GM19438 (cell line): ENCODE results near the gene PSMB11.
A peak's percentile ranks its signal among the peaks of the same experiment; 100 is the strongest.

ENCODE experiments used
- ATAC-seq: cut with Tn5 transposase; IDR thresholded peaks from one replicate; pipeline ENCODE4 v1.9.1; 2021; ENCODE audit warnings: low read depth; ENCODE audit not compliant: unreplicated experiment

PSMB11 gene

DNA sequence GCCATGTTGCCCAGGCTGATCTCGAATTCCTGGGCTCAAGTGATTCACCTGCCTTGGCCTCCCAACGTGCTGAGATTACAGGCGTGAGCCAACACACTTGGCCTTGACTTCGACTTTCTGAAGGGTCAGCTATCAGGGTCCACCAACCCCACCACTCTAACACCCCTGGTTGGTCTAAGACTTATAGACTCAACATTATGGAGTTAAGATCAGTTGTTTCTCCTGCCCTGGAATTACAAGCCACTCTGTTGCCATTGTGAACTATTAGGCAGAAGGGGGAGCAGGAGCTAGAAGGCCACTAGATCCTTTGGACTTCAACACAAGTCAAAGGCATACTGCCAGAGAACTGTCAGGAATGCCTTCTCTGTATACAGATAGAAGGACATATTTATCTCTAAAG, 1.9 kb upstream of the PSMB11 start:
- no peak for ATAC-seq

DNA sequence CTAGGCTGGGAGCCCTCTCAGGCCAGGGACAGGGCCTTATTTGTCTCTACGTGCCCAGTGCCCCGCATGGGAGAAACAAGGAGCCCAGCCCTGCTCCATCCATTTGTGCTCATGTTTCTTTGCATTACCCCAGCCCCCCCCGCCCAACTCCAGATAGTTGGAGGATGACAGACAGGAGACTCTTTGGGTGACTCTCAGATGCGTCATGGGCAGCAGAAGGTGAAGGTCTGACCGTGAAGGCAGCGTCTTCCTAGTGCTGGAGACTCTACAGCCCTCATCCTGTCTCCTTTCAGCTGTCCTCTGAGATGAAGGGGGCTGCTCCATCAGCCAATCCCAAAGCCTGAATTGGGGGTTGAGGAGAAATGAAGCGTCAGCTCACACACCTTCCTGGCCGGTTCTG, 283 bp upstream of the PSMB11 start:
- no peak for ATAC-seq

DNA sequence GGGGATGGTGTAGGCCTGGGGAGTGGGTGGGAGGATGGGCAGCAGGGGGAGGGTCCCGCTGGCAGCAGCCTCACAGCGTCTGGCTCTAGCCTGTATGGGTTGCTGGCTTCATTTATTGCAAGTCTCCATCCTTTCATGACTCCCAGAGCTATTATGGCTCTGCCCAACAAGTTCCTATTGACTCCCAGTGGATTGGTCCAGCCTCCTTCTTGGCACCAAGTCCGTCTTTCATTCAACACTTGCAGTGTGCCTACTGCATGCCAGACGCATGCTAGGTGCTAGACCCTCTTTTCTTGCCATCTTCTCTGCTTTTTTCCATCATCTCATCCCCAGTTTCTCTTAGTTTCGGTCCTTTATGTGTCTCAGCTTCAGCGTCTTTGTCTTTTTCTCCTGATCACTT, 1.1 kb downstream of the PSMB11 start:
- ATAC-seq, result no peak

DNA sequence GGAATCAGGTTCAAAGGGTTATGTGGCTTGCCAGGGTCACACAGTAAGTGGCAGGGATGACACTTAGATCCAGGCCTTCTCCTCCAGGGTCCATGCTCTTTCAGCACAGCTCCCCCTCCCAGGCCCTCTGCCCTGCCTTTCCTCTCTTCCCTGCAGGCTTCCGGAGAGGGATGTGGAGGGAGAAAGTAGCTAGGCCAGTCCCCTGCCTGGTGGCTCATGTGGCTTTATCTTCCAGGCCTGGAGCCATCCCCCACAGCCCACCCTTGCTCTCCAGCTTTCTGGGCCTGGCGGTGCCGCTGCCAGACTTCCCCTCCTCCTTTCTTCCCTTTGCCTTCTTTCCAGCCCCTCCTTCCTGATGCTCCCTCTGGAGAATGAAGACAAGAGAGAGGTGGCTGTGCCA, 1.7 kb downstream of the PSMB11 start:
- no peak for ATAC-seq

DNA sequence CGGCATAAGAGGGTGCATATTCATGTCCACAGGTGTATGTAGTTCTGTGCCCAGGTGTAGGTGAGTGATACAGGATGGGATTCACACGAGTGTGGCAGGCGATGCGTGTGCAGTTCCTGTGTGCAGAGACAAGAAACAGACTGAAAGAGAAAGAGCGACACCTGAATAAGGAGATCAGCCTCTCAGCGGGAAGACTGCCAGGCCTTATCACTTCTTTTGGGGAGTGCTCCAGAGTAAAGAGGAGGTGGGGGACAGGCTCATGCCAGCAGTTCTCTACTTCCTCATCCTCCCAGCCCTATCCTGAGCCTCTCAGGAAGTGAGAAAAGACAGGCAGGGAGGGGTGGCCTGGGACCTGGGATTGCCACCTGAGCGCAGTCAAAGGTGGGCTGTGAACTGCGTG, 2.8 kb downstream of the PSMB11 start:
- no peak for ATAC-seq

DNA sequence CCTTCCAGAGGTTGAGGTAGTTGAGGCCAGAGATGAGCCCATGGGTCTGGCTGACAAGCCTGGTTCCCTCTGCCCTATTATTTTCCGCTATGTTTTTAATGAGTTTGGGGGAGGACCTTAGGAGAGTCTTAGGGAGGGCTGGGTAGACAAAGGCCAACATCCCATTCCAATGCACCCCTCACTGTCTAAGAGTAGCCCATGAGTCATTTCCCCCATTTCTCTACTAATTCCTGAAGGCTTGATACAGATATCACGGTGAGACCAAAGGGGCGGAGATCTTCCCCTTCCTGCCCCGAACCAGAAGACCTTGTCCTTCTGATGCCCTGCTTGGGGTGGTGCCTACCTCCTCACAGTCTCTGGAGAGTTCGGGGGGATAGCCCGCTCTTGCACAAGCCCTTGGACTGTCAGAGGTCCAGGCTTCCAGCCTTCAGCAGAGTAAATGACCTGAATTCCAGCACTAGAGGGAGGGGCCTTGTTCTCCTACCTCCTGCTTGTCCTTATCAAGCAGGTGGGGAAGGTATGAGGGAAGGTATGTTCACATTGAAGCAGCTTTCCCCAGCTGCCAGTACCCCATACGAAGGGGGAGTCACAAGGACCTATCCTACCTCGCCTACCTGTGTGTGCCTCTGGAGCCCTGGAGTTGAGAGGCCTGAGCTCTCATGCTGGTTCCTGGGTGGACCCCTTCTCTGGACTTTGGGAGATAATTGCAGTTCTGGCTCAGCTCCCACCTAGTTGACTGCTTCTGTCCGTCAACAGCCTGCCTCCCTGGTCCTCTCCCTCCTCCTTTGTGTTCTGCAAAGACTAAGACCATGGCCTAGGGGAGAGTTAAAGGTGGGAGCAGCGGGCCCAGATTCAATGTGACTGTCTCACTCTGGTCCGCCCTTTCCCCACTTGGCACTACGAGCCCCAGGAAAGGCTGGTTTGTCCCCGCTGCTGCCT, 3.7 kb downstream of the PSMB11 start:
- ATAC-seq, result no peak

DNA sequence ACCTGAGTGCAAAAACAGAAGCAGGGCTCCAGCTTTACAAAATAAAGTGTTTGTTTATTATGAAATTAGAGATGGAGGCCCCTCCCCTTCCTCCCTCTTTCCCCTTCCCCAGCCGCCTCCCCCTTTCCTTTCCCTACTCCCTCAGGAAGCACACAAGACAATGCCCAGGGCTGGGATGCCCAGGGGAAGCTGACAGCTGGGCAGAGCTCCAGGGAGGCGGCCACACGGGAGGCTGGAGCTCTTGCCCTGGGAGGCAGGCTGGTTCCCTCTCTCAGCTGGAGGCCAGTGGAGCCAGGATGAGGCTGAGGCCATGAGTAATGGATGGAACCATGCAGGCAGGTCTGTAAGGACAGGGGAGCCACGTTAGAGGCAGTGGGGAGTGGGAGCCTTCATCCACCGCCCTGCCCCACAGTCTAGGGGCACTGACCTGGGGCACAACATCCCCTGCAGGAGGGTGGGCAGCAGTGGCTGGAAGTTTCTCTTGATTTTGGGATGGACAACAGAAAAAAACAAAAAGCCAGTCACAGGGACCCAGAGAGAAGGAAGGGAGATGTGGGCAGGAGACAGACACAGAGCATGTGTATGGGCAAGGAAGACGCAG, 5.1 kb downstream of the PSMB11 start:
- ATAC-seq, result no peak

DNA sequence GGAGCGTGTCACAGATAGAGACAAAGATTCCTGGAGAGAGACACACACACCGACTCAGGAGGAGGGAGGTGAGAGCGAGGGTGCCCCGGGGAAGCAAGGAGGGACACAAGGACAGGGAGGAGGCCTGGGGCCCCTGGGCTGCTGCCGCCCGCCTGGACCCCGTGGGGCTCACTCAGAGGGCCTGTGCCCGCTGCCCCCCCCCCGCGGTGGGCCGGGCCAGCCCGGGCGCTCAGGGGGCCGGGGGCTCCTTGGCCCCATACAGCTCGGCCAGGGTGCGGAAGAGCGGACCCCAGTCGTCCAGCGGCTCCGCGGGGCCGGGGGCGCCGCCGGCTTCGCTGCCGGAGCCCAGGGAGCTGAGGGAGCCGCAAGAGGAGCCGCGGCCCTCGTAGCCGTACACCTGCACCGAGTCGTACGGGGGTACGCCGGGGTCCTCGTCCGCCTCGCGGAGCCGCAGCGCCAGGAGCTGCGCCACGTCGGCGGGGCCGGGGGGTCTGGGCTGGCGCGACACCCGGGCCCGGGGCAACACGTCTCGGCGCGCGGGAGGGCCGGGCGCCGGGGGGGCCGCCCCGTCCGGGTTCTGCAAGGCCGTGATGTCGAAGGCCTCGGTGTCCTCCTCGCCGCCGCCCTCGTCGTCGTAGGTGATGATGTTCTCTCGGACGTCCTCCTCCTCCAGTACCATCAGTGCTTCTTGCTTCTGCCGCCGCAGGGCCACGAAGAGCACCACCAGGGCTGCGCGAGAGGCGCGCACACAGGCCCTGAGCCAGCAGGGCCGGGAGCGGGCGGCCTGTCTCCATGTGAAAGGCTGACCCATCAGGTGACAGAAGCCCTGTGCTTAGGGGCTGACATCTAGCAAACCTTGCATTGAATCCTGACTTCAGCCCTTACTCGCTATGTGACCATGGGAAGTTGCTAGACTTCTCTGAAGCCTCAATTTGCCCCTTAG, 6.0 kb downstream of the PSMB11 start:
- no peak for ATAC-seq

DNA sequence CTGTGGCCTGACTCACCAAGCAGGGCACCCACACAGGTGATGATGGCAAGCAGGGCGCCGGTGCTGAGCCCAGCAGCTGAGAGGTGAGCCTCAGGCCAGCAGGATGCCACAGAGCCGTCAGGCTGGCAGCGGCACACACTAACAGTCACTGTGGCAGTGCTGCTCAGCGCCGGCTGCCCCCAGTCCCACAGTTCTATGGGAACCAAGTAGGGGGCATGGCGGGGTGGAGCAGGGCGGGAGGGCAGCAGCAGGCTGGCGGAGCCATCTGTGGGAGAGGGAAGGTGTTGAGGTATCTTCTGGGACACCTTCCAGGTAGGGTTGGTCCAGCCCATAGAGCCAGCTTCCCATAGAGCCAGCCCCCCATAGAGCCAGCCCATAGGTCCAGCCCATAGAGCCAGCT, 7.0 kb downstream of the PSMB11 start:
- no peak for ATAC-seq

DNA sequence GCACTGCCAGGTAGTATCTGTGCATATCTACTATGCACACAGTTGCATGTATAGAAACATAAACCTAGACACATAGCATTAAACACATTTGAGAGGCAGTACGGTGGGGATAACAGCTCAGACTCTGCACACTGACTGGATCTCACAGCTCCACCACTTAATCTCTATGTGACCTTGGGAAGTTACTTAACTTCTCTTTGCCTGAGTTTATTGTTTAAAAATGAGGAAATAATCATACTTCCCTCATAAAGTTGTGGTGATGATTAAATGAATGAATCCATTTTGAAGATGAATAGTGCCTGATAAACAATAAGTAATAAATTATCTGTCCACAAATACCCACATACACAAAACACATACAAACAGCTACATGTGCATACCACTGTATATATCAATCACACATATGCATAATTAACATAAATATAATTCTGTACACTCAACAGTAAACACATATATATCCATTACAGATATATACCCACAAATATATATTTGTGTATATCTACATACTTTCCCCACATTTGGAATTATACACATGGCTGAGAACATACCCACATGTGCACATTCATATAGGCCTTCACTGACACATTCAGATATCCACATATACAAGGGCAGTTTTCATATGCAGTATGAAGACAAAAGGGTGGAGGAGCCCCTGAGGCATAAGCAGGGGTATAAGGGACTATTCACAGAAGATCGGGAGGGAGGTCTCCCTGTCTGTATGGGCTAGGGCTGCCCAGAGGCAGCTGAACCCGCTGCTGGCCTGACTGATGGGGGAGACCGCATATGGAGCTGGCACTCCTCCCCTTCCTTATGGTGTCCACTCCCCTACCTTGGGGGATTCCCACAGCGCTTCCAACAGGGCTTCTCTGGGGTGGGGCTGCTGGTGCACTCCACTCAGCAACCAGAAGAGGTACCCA, 9.4 kb downstream of the PSMB11 start:
- no peak for ATAC-seq

DNA sequence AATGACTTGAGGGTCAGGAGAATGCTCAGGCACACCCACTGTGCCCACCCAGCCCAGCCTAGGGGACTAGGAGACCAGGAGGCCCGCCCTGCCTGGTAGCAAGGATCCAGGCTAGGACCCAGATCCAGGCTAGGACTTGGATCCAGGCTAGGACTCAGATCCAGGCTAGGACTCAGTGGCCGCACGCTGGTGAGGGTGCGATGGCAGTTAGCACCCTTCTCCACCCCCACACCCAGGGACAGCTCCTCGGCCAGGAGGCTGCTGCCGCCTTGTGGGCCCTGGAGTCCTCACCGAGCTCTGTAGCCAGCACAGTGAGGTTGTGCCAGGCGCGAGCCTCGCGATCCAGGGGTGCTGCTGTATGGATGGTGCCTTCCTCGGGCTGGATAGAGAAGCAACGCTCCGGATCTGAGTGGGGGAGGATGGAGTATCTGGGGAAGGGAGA, 10.2 kb downstream of the PSMB11 start:
- no peak for ATAC-seq

DNA sequence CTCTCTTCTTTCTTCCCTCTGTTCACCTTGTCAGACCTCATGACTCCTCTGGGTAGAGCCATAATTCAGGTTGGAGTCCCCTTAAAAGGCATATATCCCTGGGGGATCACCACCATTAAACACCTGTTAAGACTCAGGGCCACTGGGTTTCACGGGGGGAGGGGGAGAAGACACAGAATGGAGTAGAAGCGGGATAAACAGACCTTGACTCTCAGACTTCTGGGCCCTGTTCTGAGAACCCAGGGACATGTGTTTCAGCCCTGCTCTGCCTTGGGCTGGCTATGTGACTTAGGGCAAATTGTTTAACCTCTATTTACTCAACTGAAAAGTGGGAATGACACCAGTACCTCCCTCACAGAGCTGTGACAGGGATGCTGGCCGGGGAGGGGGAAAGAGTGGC, 10.7 kb downstream of the PSMB11 start:
- ATAC-seq, result no peak

DNA sequence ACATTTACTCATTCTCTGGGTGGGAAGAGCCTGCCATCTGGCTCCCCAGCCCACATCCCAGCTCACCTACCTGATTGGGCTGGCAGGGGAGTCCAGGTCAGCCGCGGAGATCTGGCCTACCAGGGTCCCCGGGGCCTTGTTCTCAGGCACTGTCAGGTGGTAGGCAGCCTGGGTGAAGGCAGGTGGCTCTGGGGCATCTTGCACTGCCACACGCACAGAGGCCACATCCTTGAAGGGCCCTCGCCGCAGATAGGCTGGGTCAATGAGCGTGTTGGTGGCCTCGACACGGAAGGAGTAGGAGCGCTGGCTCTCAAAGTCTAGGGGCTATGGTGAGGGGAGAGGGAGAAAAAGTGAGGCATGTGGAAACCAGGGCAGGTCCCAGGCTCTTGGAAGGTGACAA, 11.4 kb downstream of the PSMB11 start:
- ATAC-seq, result no peak

DNA sequence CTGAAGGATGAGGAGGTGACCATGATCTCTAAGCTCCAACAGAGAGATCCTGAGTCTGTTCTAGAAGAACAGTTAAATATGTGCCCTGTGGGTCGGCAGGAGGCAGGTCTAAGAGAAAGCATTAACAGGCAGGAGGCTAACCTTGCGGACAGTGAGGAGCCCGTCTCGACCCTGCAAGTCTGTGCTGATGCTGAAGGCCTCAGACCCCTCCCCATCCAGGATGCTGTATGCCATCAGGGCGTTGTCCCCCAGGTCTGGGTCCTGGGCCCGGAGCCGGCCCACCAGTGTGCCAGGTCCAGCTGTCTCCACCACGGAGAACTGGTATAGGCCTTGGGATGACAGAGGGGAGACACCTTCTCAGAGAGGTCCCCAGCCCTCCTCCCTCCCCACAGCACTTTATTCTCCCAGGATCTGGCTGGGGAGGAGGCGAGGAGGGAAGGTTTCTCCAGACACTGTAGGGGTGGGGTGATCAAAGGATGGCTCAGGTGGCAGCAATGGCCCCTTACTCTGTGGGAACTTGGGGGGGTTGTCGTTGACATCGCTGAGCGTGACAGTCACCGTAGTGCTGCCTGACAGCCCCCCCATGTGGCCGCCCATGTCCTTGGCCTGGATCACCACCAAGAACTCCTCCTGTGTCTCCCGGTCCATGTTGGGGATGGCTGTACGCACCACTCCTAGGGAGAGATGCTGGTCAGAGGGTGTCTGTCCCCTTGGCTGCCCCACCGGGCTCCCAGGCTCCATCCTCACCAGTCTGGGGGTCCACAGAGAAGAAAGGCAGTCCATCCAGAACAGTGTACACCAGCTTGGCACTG, 12.2 kb downstream of the PSMB11 start:
- ATAC-seq, result no peak

DNA sequence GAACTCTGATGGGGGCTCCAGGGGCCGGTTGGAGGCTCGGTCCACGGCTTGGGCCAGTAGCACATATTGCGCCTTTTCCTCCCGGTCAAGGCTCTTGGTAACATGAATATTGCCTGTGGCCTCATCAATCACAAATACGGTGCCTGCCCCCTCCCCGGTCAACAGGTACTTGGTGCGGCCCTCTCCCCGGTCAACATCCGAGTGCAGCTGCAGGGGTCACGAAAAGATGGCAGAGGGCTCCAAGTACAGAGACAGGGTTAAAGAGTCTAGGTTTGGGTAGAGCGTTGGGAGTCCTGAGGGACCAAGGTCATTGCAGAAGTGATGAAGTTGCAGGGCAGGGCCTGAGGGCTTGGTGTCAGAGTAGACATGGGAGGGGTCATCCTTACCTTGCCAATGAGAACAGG, 13.1 kb downstream of the PSMB11 start:
- ATAC-seq, result no peak

DNA sequence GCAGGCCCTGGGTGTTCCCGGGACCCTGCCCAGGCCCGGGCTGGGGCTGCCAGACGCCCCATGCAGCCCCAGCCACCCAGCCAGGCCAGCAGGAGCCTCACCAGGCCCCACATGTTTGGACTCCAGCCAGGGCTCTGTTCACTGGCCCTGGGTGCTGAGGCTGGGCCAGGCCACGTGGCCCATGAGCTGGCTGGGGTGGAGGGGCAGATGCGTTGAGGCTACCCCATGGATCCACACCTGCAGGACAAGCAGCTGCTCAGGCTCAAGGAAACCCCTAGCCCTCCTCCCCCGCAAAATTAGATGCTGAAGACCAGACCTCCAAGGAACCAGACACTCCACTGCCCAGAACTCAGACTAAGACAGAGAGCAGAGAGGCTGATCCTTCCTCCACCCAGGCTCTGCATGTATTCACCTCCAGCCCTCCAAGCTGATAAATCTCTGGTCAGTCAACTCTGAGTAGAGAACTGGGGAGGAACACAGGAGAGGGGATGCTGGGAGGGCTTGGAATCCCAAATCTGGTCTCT, 13.7 kb downstream of the PSMB11 start:
- ATAC-seq, result no peak

DNA sequence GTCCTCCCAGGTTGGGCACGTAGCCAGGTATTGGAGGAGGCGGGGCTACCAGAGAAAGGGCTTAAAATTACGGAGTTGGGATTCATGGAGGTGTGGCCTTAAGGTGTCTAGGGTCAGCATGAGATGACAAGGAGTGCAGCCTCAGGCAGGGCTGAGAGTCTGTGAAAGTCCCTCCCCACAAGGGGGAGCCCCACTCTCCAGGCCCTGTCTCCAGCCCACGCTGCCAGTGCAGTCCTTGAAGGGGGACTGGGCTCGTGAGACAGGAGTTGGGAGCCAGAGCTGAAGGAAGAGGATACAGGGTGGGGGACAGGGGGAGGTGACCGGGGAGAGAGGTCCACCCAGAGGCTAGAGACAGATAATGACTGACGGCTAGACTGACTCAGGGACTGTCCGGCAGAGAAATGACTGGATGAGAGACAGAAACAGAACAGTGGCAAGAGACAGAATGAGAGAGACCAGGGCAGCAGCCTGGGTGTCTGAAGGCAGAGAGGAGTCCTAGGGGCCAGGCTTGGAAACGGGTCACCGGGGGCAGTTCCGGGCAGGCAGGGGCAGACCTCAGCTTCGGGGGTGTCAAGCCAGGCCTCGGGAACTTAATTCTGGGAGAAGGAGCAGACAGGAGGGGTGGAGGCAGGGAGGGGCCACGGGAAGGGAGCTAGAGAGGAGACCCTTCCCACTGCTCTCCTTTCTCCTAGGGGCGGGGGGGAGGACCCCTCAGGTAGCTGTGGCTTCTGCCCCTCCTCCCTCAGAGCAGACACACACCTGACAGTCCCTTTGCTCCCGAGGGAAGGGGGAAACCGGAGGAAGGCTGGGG, 14.3 kb downstream of the PSMB11 start:
- peak; percentile 50 for ATAC-seq
